GM18526 (cell line): Measurements from ENCODE around the gene NUDT3.

ENCODE experiments used
- POLR2A ChIP-seq: IDR thresholded peaks from 3 replicates; pipeline ENCODE4 v1.6.1; 2011; ENCODE audit not compliant: insufficient read length; ENCODE audit errors: extremely low read depth

NUDT3 gene

DNA sequence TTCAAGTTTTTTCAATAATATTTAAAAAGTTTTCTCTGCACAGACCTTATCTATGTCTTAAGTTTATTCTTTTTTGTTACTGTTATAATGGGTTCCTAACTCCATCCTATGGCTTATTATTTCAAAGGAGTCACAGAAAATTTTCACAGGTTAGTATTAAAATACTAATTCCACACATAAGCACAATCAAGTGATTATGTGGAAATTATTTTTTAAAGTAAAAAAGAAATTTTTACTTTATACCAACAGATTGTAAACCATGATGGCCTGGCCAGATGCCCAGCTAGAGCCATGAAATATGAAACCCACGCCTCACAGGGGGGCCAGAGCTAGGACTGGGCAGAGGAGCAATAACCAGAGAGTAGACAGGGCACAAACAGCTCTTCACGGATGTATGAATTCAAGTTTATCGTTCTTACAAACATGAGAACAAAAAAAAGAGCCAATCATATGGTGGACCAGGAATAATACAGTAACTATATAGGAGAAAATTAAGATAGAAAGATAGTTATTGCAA, 34.0 kb downstream of the NUDT3 start:
- TF ChIP-seq POLR2A = no peak

DNA sequence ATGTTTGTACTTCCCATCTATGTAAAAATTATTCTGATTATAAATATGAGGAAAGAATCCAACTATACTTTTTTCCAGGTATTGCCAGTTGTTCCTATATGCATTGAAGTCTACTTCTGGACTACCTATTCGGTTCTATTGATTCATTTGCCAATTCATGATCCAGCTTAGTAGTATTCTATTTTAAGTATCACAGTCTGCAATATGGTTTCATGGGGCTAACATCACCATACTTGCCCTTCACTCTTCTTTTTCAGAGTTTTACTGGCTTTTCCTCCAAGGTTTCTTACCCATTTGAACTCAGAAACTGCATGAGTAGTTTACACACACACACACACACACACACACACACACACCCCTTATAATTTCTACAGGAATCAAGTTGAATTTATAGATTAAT, 34.5 kb downstream of the NUDT3 start:
- no peak for TF ChIP-seq POLR2A

DNA sequence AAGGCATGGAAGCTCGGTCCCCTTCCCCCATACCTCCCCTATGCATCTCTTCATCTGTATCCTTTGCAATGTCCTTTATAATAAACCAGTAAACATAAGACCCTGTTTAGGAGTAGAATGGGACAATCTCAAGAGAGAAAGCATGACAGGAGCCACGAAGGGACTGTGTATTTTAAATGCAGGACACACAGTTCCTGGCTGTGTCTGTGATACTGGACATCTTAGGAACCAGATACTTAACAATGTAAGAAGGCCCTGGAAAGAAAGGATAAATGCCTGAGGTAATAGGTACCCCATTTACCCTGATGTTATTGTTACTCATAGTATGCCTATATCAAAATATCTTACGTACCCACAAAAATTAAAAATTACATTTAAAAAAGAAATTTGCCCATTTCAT, 36.6 kb downstream of the NUDT3 start:
- TF ChIP-seq POLR2A = no peak

DNA sequence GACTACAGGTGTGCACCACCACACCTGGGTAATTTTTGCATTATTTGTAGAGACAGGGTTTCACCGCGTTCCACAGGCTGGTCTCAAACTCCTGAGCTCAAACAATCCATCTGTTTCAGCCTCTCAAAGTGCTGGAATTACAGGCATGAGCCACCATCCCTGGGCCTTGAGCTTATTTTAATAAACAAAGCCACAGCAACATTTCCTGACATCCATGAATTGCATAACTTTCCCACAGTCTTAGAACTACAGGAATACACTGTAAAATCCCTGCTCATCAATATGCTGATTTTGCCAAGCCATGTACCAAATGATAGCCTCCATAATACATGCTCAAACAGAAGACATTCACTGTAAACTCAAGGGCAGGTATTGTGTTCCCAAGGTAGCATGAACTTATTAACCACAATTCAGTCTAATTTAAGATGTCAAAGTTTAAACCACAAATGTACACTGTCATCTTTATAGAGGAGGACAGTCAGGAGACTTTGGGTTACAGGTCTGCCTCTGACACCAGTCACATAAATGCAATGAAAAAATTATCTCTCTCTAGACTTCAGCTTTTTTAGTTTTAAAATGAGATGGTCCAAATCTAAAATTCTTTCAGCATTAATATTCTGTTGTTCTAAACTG, 40.0 kb downstream of the NUDT3 start:
- TF ChIP-seq POLR2A = no peak

DNA sequence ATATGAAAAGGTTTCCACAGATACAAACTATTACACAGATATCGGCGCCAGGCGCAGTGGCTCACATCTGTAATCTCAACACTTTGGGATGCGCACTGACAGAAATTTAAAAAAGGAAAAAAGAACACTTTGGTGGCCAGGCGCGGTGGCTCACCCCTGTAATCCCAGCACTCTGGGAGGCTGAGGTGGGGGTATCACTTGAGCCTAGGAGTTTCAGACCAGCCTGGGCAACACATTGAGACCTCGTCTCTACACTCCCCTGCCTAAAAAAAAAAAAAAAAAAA, 41.6 kb downstream of the NUDT3 start:
- no peak for TF ChIP-seq POLR2A

DNA sequence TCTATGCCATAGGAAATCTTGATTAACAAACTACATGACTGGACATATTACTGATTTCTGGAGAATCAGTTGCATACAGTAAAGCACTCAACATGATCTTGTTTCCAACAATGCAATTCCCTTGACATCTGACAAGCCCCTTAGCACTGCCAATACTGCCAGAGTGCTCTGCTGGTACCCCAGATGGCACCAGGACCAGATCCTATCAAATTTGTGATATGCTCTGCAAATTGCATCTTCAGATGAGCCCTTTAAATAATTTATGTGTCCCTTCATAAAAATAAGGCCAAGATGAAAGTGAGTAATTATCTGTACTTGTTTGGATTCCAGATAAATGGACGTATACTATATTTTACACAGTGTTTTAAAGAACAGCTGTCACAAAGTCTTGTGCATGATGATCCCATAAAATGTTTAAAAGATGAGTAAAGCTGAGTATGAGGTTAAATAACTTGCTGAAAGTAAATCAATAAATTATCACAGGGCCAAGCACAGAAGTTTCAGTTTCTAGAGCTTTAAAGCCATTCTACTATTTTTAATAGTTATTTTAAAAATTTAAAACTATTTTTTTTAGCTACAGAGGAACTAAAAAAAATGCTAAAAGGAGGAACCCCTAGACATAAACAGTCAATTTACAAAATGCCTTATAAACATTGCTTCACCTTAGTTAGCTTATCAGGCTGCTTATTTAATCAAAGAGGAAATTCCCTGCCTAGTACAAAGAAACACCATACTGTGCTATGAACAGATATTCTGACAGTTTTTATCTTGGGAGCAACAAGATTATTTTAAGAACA, 42.1 kb downstream of the NUDT3 start:
- TF ChIP-seq POLR2A = no peak

DNA sequence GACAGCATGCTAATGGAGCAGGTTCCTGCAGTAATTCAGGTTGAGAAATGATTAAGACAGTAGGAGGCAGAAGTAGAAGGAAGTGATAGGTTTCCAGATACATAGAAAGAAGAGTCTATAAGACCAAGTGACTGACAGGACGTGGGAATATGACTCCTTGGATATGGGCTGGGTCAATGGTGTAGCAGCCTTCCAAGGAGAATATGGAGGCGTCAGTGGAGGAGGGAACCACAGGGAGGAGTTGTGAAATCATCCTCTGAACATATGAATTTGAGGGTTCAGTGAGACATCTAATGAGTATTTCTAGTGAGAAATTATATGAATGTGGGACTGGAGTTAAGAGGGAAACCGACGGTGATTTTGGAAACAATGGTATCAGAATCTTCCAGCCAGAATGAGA, 43.3 kb downstream of the NUDT3 start:
- no peak for TF ChIP-seq POLR2A

DNA sequence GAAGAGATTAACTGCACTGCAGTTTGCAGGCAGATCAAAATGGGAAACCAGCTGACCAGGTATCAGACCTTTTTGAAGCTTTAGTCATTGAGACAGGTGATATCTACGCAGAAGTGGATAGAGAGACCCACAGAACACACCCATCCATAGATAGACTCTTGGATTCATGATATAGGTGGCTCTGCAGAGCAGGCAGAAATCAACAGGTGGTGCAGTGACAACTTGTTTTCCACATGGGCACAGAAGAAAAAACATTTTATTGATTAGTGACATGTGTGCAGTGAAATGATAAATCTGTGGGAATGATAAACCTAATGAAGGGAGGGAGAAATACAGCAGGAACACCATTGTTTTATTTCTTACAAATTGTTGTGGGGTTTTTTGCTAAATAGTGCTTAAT, 45.2 kb downstream of the NUDT3 start:
- no peak for TF ChIP-seq POLR2A

DNA sequence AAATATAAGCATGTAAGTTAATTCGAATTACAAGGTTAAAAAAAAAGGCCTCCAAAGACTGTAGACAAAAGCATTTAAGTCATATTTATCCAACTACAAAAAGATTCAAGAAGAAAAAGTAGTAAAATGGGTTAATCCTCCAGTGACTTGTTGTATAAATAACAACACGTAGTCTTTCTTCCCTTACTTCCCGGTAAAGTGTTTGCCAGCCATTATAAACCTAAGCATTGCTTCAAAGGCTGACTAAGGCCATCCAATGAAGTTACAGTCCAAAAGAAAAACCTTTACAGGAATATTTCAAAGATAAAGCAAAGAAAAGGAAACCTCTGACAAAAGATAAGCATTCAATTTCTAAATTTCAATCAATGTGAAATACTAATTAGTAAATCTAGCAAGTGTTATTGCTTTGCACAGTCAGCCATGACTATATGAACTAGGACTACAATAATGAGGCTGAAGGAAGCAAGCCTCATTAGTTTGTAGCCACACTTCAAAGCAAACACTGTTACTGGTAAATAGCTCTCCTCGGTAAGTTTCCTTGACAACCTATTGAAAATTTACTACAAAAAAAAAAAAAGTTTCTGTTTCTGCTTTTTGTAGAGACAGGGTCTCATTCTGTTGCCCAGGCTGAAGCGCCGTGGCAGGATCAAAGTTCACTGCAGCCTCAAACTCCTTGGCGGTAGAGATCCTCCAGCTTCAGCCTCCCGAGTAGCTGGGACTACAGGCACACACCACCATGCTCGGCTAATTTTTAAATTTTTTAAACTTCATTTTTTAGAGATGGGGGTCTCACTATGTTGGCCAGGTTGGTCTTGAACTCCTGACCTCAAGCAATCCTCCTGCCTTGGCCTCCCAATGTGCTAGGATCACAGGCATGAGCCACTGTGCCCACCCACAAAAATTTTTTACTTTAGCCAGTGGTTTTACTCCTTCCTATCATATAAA, 46.0 kb downstream of the NUDT3 start:
- TF ChIP-seq POLR2A = no peak

DNA sequence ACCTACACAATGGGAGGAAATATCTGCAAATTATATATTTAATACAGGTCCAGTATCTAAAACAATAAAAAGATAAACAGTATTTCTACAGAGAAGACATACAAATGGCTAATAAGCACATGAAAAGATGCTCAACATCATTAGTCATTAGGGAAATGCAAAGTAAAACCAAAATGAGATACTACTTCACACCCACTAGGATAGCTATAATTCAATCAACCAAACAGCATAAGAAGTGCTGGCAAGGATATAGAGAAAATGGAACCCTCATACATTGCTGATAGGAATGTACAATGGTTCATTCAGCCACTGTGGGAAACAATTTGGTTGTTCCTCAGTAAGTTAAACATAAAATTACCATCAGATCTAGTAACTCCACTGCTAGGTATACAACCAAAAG, 48.7 kb downstream of the NUDT3 start:
- no peak for TF ChIP-seq POLR2A

DNA sequence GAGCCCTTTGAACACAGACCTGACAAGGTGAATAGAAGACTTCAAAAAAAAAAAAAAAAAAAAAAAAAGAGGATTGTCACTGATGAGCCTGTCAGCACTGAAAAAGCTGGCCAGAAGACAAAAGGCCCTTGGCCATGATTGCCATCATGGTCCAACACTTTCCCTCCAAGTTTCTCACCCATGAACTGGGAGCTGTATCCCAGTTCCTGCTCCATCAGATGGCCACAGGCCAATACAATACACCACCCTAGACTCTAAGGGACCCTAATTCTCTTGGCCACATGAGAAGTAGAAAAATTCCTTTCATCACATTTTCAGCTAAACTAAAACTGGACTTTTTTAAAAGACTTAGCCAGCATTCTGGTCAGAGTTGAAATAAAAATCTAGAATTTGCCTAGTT, 50.2 kb downstream of the NUDT3 start:
- TF ChIP-seq POLR2A = no peak

DNA sequence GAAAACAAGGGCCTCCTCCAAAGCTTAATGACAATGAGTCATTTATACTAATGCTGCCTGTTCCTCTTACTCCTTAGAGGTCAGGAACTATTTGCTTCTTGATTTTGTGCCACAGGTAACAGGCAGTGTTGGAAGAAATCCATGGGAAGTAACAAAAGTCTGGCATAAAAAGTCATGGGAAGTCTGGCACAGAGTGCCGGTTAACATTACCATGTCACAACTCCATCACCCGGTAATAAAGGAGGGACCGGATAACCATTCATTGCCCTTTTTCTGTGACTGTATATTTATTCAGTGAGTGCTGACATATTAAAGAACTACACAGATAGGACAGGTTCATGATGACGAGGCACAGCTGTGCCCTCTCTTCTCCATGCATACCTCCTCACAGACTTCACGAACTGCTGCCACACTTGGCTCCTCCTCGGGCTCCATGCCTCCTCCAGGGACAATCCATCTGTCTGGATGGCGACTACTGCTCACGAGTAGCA, 50.9 kb downstream of the NUDT3 start:
- no peak for TF ChIP-seq POLR2A

DNA sequence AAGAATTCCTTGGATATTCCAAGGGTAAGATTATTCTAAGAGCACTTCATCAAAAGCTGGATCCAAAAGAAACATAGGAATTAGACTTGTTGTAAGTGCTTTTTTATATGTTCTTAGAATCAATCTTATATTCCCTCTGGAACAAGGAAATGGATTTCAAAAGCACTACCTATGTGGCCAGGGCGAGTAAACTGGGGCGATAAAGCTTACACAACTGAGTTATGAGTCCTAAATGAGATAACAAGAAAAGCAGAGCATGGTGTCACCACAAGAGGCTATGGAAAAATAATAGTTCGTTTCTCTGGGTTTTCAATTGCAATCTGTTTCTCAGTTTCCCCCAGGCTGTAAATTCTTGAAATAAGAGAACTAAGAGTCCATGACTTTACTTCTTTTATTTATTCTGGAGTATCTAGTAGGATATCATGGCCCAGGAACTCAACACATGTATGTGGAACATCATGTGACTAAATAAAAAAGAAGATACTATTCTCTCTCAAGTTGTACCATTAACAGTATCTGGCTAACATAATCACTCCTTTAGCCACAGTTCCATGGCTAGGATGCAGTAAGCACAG, 51.5 kb downstream of the NUDT3 start:
- TF ChIP-seq POLR2A = no peak

DNA sequence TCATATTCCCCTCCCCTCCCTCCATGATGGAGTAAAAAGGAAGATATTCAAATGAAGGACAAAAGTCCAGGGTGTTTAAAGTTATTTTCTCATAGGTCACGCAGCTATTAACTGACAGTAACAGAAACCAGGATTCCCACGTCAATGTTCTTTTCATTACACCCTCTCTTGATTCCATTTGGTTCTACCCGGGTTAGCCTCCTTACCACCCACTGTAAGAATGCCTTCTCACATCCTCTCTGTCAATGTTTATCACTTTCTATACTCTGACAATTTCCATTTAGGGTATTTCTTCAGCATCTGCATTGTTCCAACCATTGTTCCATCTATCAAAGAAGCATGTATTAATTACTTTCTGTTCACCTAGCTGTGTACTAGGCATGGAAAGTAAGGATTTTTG, 52.1 kb downstream of the NUDT3 start:
- no peak for TF ChIP-seq POLR2A

DNA sequence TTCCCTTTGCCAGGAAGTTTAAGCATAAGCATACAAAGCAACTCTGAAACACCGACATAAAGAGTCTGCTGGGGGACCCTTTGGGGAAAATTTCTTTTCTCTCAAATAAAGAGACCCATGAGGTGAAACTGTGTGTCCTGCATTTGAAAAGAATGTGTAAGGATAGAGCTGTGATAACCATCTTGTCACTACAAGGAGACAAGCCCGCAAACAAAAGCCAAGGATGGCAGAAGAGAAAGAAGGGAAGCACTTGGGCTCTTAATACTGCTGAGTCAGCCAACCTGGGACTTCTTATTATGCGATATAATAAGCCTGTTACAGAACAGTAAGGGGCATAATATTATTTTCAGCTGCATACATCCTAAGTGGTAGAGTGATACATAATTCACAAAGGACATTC, 52.5 kb downstream of the NUDT3 start:
- TF ChIP-seq POLR2A = no peak
